ENCODE results near the gene MAT2A. TPM values are rescaled to one million over a fixed set of nuclear protein-coding genes. Genes with fewer than 3 reads are reported as not detected.

MAT2A gene
- 1,000 to 10,000 TPM in 1 of 4 donors, 100 to 1,000 TPM in 3; 223 to 1,046 (median 437) TPM for total RNA-seq

GRCh38 chr2:85538507-85539360 is at the start of gene MAT2A:
MAT2A (plus strand) TSS chr2:85539168; CDS start chr2:85539288, 120 bp downstream.
- peak; percentile 90 for ATAC-seq (ENCODE audit: low FRiP score)
- DNase-seq (ENCODE audit: low spot score), result peak; percentile 85
- peak in 2 of 3 donors; percentile 58 to 75 for TF ChIP-seq CTCF (IDR thresholded peaks at IDR 0.05)

DNA sequence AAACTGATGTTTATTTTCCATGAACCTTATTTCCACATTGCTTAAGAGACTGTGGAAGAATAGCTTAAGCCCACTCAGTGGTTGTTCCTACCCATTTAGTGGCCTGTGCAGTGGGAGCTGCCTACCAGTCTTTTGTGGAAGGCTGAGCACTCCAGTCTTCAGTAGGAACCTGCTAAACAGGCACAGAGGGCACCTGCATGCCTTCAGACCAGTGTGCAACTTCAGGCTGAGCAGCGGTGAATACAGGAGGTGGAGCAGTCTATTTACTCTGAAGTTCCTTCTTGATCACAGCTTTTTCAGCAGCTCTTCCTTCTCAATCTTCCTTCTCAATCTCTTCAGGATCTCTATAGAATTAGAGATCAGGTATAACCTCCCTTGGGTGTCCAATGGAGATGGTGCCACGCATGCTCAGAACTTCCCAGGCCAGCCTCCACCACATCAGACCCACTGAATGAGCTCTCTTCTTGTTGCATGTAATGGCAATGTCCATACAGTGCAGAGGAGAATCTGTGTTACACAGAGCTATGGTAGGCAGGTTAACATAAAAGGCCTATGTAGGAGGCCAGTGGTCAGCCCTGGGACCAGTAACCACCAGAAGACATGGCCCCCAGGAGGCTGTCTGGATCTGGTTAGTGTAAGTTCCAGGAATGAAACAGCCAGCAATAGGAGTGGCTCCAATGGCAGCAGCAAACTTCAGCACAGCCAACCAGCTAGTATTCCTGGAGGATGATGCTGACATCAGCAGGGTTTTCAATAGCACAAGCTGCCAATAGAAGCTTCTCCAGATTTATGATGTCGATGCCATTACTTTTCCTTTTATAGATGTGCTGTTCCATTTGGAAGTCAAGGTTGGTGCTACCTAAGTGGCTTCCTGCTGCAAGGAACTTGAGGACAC is 47.9 kb upstream of the MAT2A start:
- no peak for TF ChIP-seq CTCF (IDR thresholded peaks at IDR 0.05)
- no peak for DNase-seq (ENCODE audit: low spot score)
- ATAC-seq (ENCODE audit: low FRiP score), result no peak

- ATAC-seq (ENCODE audit: low FRiP score) (no peak), DNase-seq (ENCODE audit: low spot score) (no peak)
- no peak for TF ChIP-seq CTCF (IDR thresholded peaks at IDR 0.05)
These were observed 42.5 kb upstream of the MAT2A start for GRCh38 chr2:85496436-85496835.

GRCh38 chr2:85497944-85498630 is 40.9 kb upstream of the MAT2A start:
- TF ChIP-seq CTCF (IDR thresholded peaks at IDR 0.05), result no peak
- no peak for DNase-seq (ENCODE audit: low spot score)
- no peak for ATAC-seq (ENCODE audit: low FRiP score)

DNA sequence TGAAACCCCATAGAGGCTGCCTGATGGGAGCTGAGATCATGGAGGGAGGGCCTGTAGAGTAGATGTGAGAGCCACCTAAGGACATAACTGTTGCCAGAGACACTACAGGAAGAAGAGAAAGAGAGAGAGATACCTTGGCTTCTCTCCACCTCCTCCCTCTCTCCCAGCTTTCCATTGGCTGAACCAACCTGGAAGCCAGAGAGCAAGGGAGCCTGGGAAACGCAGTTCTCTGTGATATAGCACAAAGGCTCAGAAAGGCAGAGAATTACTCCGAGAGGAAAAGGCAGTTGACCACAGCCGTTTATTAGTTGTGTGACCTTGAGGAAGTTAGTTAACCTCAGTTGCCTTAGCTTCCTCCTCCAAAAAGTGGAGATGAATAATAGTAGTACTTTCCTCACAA is 37.7 kb upstream of the MAT2A start:
- no peak for DNase-seq (ENCODE audit: low spot score)
- ATAC-seq (ENCODE audit: low FRiP score), result no peak
- no peak for TF ChIP-seq CTCF (IDR thresholded peaks at IDR 0.05)

DNA sequence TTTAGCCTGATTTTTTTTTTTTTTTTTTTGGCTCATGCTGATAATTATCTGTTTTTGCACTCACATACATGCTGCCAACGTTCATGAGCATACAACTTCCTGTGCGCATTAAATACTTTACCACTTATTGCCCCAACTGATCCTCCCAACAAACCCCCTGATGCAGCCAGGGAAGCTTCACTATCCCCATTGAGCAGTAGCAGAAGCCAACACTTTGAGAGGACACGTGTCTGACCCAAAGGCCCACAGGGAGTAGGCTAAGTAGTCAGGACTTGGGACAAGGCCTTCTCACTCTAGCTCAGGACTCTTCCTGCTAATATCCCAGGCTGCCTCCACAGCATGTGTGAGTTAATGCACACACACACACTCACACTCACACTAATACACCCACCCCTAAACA is 36.2 kb upstream of the MAT2A start:
- ATAC-seq (ENCODE audit: low FRiP score), result no peak
- no peak for DNase-seq (ENCODE audit: low spot score)
- no peak for TF ChIP-seq CTCF (IDR thresholded peaks at IDR 0.05)

Measured in omental fat pad (tissue), 4 donors.